Measurements from ENCODE around the gene OR52E2.
"Not testable (repeated sequence)": the region's sequence is repeated elsewhere in the genome, so short reads cannot be mapped to it uniquely, and the experiment has no call there.

The OR52E2 gene

GRCh38 chr11:5065027-5065426 lies 5.6 kb upstream of the OR52E2 start:
- Histone ChIP-seq H3K4me1 (ENCODE audit: insufficient read depth, low read length) (no peaks in the 10 kb centered on the region), H3K9ac (ENCODE audit: low read length) (no peak overlapping the region), H3K9me3 (ENCODE audit: low read length) (no peaks in the 10 kb centered on the region), H3K27me3 (ENCODE audit: control insufficient read depth in 1 of 2, insufficient read depth in 2 of 2, low read length in 2 of 2) (no peaks in the 10 kb centered on the region), H3K36me3 (ENCODE audit: insufficient read depth, low read length) (no peaks in the 10 kb centered on the region), H3K27ac (ENCODE audit: low read depth, low read length) (no peak overlapping the region), H3K4me3 (ENCODE audit: low read depth in 1 of 2, low read length in 2 of 2) (no peak overlapping the region)

GRCh38 chr11:5058679-5059078 lies 748 bp downstream of the OR52E2 start:
- not testable (repeated sequence) for H3K9me3 ChIP-seq (ENCODE audit: low read length); H3K4me3 ChIP-seq (ENCODE audit: low read depth in 1 of 2, low read length in 2 of 2); H3K9ac ChIP-seq (ENCODE audit: low read length); H3K27ac ChIP-seq (ENCODE audit: low read depth, low read length); H3K27me3 ChIP-seq (ENCODE audit: control insufficient read depth in 1 of 2, insufficient read depth in 2 of 2, low read length in 2 of 2); H3K36me3 ChIP-seq (ENCODE audit: insufficient read depth, low read length); H3K4me1 ChIP-seq (ENCODE audit: insufficient read depth, low read length)

GRCh38 chr11:5046754-5047330 lies 12.6 kb downstream of the OR52E2 start:
- Histone ChIP-seq H3K9me3 (ENCODE audit: low read length) (no peaks in the 10 kb centered on the region), H3K36me3 (ENCODE audit: insufficient read depth, low read length) (no peaks in the 10 kb centered on the region), H3K4me1 (ENCODE audit: insufficient read depth, low read length) (no peaks in the 10 kb centered on the region), H3K27me3 (ENCODE audit: control insufficient read depth in 1 of 2, insufficient read depth in 2 of 2, low read length in 2 of 2) (no peaks in the 10 kb centered on the region), H3K4me3 (ENCODE audit: low read depth in 1 of 2, low read length in 2 of 2) (no peak overlapping the region), H3K27ac (ENCODE audit: low read depth, low read length) (no peak overlapping the region), H3K9ac (ENCODE audit: low read length) (no peak overlapping the region)

GRCh38 chr11:5046226-5046625 lies 13.2 kb downstream of the OR52E2 start, which contains the start of gene OR52J3:
TSS of gene OR52J3 (plus strand) at chr11:5046526. CDS start at chr11:5046526, 0 bp downstream.
- H3K9ac ChIP-seq (ENCODE audit: low read length) = no peak within 1 kb of the TSS
- no peak within 1 kb of the TSS for H3K27ac ChIP-seq (ENCODE audit: low read depth, low read length)
- H3K27me3 ChIP-seq (ENCODE audit: control insufficient read depth in 1 of 2, insufficient read depth in 2 of 2, low read length in 2 of 2) = no peaks in the 10 kb centered on the region
- no peaks in the 10 kb centered on the region for H3K9me3 ChIP-seq (ENCODE audit: low read length)
- H3K36me3 ChIP-seq (ENCODE audit: insufficient read depth, low read length) = no peaks in the 10 kb centered on the region
- H3K4me1 ChIP-seq (ENCODE audit: insufficient read depth, low read length) = no peaks in the 10 kb centered on the region
- H3K4me3 ChIP-seq (ENCODE audit: low read depth in 1 of 2, low read length in 2 of 2) = no peak within 1 kb of the TSS

GRCh38 chr11:5043380-5043779 lies 16.0 kb downstream of the OR52E2 start:
- Histone ChIP-seq H3K27ac (ENCODE audit: low read depth, low read length) (no peak overlapping the region), H3K4me1 (ENCODE audit: insufficient read depth, low read length) (no peaks in the 10 kb centered on the region), H3K9ac (ENCODE audit: low read length) (no peak overlapping the region), H3K4me3 (ENCODE audit: low read depth in 1 of 2, low read length in 2 of 2) (no peak overlapping the region), H3K9me3 (ENCODE audit: low read length) (no peaks in the 10 kb centered on the region), H3K27me3 (ENCODE audit: control insufficient read depth in 1 of 2, insufficient read depth in 2 of 2, low read length in 2 of 2) (no peaks in the 10 kb centered on the region), H3K36me3 (ENCODE audit: insufficient read depth, low read length) (no peaks in the 10 kb centered on the region)

GRCh38 chr11:5042091-5042490 lies 17.3 kb downstream of the OR52E2 start:
- Histone ChIP-seq H3K36me3 (ENCODE audit: insufficient read depth, low read length) (no peaks in the 10 kb centered on the region), H3K9me3 (ENCODE audit: low read length) (no peaks in the 10 kb centered on the region), H3K9ac (ENCODE audit: low read length) (no peak overlapping the region), H3K27ac (ENCODE audit: low read depth, low read length) (no peak overlapping the region), H3K4me3 (ENCODE audit: low read depth in 1 of 2, low read length in 2 of 2) (no peak overlapping the region), H3K4me1 (ENCODE audit: insufficient read depth, low read length) (no peaks in the 10 kb centered on the region), H3K27me3 (ENCODE audit: control insufficient read depth in 1 of 2, insufficient read depth in 2 of 2, low read length in 2 of 2) (no peaks in the 10 kb centered on the region)

- no peak overlapping the region for H3K4me3 ChIP-seq (ENCODE audit: low read depth in 1 of 2, low read length in 2 of 2)
Observed at GRCh38 chr11:5040876-5041275, 18.6 kb downstream of the OR52E2 start.

GRCh38 chr11:5038341-5038740 lies 21.1 kb downstream of the OR52E2 start:
- Histone ChIP-seq H3K4me1 (ENCODE audit: insufficient read depth, low read length) (no peaks in the 10 kb centered on the region), H3K9ac (ENCODE audit: low read length) (no peak overlapping the region), H3K4me3 (ENCODE audit: low read depth in 1 of 2, low read length in 2 of 2) (no peak overlapping the region), H3K36me3 (ENCODE audit: insufficient read depth, low read length) (no peaks in the 10 kb centered on the region), H3K27me3 (ENCODE audit: control insufficient read depth in 1 of 2, insufficient read depth in 2 of 2, low read length in 2 of 2) (no peaks in the 10 kb centered on the region), H3K27ac (ENCODE audit: low read depth, low read length) (no peak overlapping the region), H3K9me3 (ENCODE audit: low read length) (no peaks in the 10 kb centered on the region)

More at GRCh38 chr11:5040876-5041275, 18.6 kb downstream of the OR52E2 start:
- no peak overlapping the region for H3K9ac ChIP-seq (ENCODE audit: low read length)
- H3K27ac ChIP-seq (ENCODE audit: low read depth, low read length) = no peak overlapping the region
- H3K4me1 ChIP-seq (ENCODE audit: insufficient read depth, low read length) = no peaks in the 10 kb centered on the region
- no peaks in the 10 kb centered on the region for H3K9me3 ChIP-seq (ENCODE audit: low read length)
- H3K36me3 ChIP-seq (ENCODE audit: insufficient read depth, low read length) = no peaks in the 10 kb centered on the region
- no peaks in the 10 kb centered on the region for H3K27me3 ChIP-seq (ENCODE audit: control insufficient read depth in 1 of 2, insufficient read depth in 2 of 2, low read length in 2 of 2)

- no peaks in the 10 kb centered on the region for H3K27me3 ChIP-seq (ENCODE audit: control insufficient read depth in 1 of 2, insufficient read depth in 2 of 2, low read length in 2 of 2)
- no peaks in the 10 kb centered on the region for H3K4me1 ChIP-seq (ENCODE audit: insufficient read depth, low read length)
- H3K9ac ChIP-seq (ENCODE audit: low read length) = no peak overlapping the region
- H3K27ac ChIP-seq (ENCODE audit: low read depth, low read length) = no peak overlapping the region
- no peaks in the 10 kb centered on the region for H3K9me3 ChIP-seq (ENCODE audit: low read length)
- no peak overlapping the region for H3K4me3 ChIP-seq (ENCODE audit: low read depth in 1 of 2, low read length in 2 of 2)
- H3K36me3 ChIP-seq (ENCODE audit: insufficient read depth, low read length) = no peaks in the 10 kb centered on the region
Observed at GRCh38 chr11:5037926-5038325, 21.5 kb downstream of the OR52E2 start.

- Histone ChIP-seq H3K27ac (ENCODE audit: low read depth, low read length) (no peak overlapping the region), H3K9ac (ENCODE audit: low read length) (no peak overlapping the region), H3K9me3 (ENCODE audit: low read length) (no peaks in the 10 kb centered on the region), H3K4me3 (ENCODE audit: low read depth in 1 of 2, low read length in 2 of 2) (no peak overlapping the region), H3K36me3 (ENCODE audit: insufficient read depth, low read length) (no peaks in the 10 kb centered on the region), H3K4me1 (ENCODE audit: insufficient read depth, low read length) (no peaks in the 10 kb centered on the region), H3K27me3 (ENCODE audit: control insufficient read depth in 1 of 2, insufficient read depth in 2 of 2, low read length in 2 of 2) (no peaks in the 10 kb centered on the region)
Observed at GRCh38 chr11:5036669-5037068, 22.8 kb downstream of the OR52E2 start.

- no peaks in the 10 kb centered on the region for H3K36me3 ChIP-seq (ENCODE audit: insufficient read depth, low read length)
- no peaks in the 10 kb centered on the region for H3K27me3 ChIP-seq (ENCODE audit: control insufficient read depth in 1 of 2, insufficient read depth in 2 of 2, low read length in 2 of 2)
- H3K9me3 ChIP-seq (ENCODE audit: low read length) = no peaks in the 10 kb centered on the region
- H3K4me1 ChIP-seq (ENCODE audit: insufficient read depth, low read length) = no peaks in the 10 kb centered on the region
- H3K4me3 ChIP-seq (ENCODE audit: low read depth in 1 of 2, low read length in 2 of 2) = no peak overlapping the region
- no peak overlapping the region for H3K27ac ChIP-seq (ENCODE audit: low read depth, low read length)
- H3K9ac ChIP-seq (ENCODE audit: low read length) = no peak overlapping the region
Observed at GRCh38 chr11:5021996-5022395, 37.4 kb downstream of the OR52E2 start.

GRCh38 chr11:5013012-5013411 lies 46.4 kb downstream of the OR52E2 start:
- Histone ChIP-seq H3K27ac (ENCODE audit: low read depth, low read length) (no peak overlapping the region), H3K36me3 (ENCODE audit: insufficient read depth, low read length) (no peaks in the 10 kb centered on the region), H3K27me3 (ENCODE audit: control insufficient read depth in 1 of 2, insufficient read depth in 2 of 2, low read length in 2 of 2) (no peaks in the 10 kb centered on the region), H3K9ac (ENCODE audit: low read length) (no peak overlapping the region), H3K4me1 (ENCODE audit: insufficient read depth, low read length) (no peaks in the 10 kb centered on the region), H3K9me3 (ENCODE audit: low read length) (no peaks in the 10 kb centered on the region), H3K4me3 (ENCODE audit: low read depth in 1 of 2, low read length in 2 of 2) (no peak overlapping the region)
